ENCODE results near the gene CTBP1. TPM values are rescaled to one million over a fixed set of nuclear protein-coding genes. Genes with fewer than 3 reads are reported as not detected.
A peak's percentile ranks its signal among the peaks of the same experiment; 100 is the strongest.

CTBP1 gene
- total and polyA plus RNA-seq, 2 experiments from 2014 or later: 152 to 431 TPM

GRCh38 chr4:1174941-1175634 lies 73.8 kb downstream of the CTBP1 start:
- no peak overlapping the region for H3K27ac ChIP-seq
- no peaks in the 10 kb centered on the region for H3K36me3 ChIP-seq
- no peaks in the 10 kb centered on the region for H3K9me3 ChIP-seq (ENCODE audit: low read depth)
- H3K4me1 ChIP-seq (ENCODE audit: low read depth): no peaks in the 10 kb centered on the region
- TF ChIP-seq CTCF (IDR thresholded peaks at IDR 0.05; ENCODE audit: low read depth, low read length): no peak
- no peak overlapping the region for H3K4me3 ChIP-seq
- DNase-seq (ENCODE audit: low read depth in 1 of 2, low spot score in 1 of 2): no peak
- peaks cover 58% of the 10 kb centered on the region for H3K27me3 ChIP-seq

- H3K27ac ChIP-seq: no peak overlapping the region
- H3K36me3 ChIP-seq: no peaks in the 10 kb centered on the region
- H3K27me3 ChIP-seq: peaks cover 77% of the 10 kb centered on the region
- DNase-seq (ENCODE audit: low read depth in 1 of 2, low spot score in 1 of 2): peak in 1 of 2 donors; percentile 78
- TF ChIP-seq CTCF (IDR thresholded peaks at IDR 0.05; ENCODE audit: low read depth, low read length): no peak
- H3K9me3 ChIP-seq (ENCODE audit: low read depth): no peaks in the 10 kb centered on the region
- H3K4me1 ChIP-seq (ENCODE audit: low read depth): no peaks in the 10 kb centered on the region
- no peak overlapping the region for H3K4me3 ChIP-seq
Measured at GRCh38 chr4:1172971-1173757, 75.8 kb downstream of the CTBP1 start.

- no peaks in the 10 kb centered on the region for H3K4me1 ChIP-seq (ENCODE audit: low read depth)
- H3K36me3 ChIP-seq: no peaks in the 10 kb centered on the region
- peak within 1 kb of the TSS; percentile 0 for H3K4me3 ChIP-seq
- TF ChIP-seq CTCF (IDR thresholded peaks at IDR 0.05; ENCODE audit: low read depth, low read length): no peak
- H3K9me3 ChIP-seq (ENCODE audit: low read depth): no peaks in the 10 kb centered on the region
- peaks cover 85% of the 10 kb centered on the region for H3K27me3 ChIP-seq
- DNase-seq (ENCODE audit: low read depth in 1 of 2, low spot score in 1 of 2): peak in 1 of 2 donors; percentile 83
- no peak within 1 kb of the TSS for H3K27ac ChIP-seq
Measured at GRCh38 chr4:1172228-1172851, 76.6 kb downstream of the CTBP1 start, which contains the start of gene SPON2. TSS of gene SPON2 (minus strand) at chr4:1172583.

GRCh38 chr4:1171311-1172227 lies 77.4 kb downstream of the CTBP1 start:
- Histone ChIP-seq H3K27ac (no peak overlapping the region), H3K36me3 (no peaks in the 10 kb centered on the region), H3K9me3 (ENCODE audit: low read depth) (no peaks in the 10 kb centered on the region), H3K4me1 (ENCODE audit: low read depth) (no peaks in the 10 kb centered on the region), H3K27me3 (peaks cover 88% of the 10 kb centered on the region), H3K4me3 (peak overlapping the region; percentile 0)
- TF ChIP-seq CTCF (IDR thresholded peaks at IDR 0.05; ENCODE audit: low read depth, low read length): no peak
- peak; percentile 33 to 45 for DNase-seq (ENCODE audit: low read depth in 1 of 2, low spot score in 1 of 2)

- DNase-seq (ENCODE audit: low read depth in 1 of 2, low spot score in 1 of 2): no peak
- Histone ChIP-seq H3K27ac (no peak overlapping the region), H3K4me1 (ENCODE audit: low read depth) (no peaks in the 10 kb centered on the region), H3K4me3 (peak overlapping the region; percentile 0), H3K27me3 (peaks cover 93% of the 10 kb centered on the region), H3K9me3 (ENCODE audit: low read depth) (no peaks in the 10 kb centered on the region), H3K36me3 (no peaks in the 10 kb centered on the region)
- no peak for TF ChIP-seq CTCF (IDR thresholded peaks at IDR 0.05; ENCODE audit: low read depth, low read length)
Measured at GRCh38 chr4:1170976-1171310, 78.0 kb downstream of the CTBP1 start.
